Esophagus squamous epithelium (tissue), 5 donors: ENCODE data around the gene PDGFD. TPM values are rescaled to one million over a fixed set of nuclear protein-coding genes. Genes with fewer than 3 reads are reported as not detected.

Source experiments
- DNase-seq: peaks from one replicate; lab custom pipeline; 2025; lab: John Stamatoyannopoulos, UW
- H3K27ac ChIP-seq, 4 donors: fragments of 200-600 bp; sonication (generic); one replicate each; pipeline ENCODE4 v1.5.1; 2016 to 2019; ENCODE audit warnings: mild to moderate bottlenecking in 1 of 4
- H3K27me3 ChIP-seq, 4 donors: fragments of 200-600 bp; sonication (generic); 1 replicate in 3 of 4; 2 replicates in 1 of 4; pipeline versions ENCODE4 v1.5.1 to v1.6.0; 2017 to 2021; ENCODE audit warnings: antibody characterized with exemption in 1 of 4
- H3K36me3 ChIP-seq, 3 donors: fragments of 200-600 bp; sonication (generic); one replicate each; pipeline ENCODE4 v1.5.1; 2016 to 2019
- H3K4me1 ChIP-seq, 3 donors: fragments of 200-600 bp; sonication (generic); one replicate each; pipeline ENCODE4 v1.5.1; 2017 to 2019
- H3K4me3 ChIP-seq, 4 donors: fragments of 200-600 bp; sonication (generic); 1 replicate in 3 of 4; 2 replicates in 1 of 4; pipeline ENCODE4 v1.5.1; 2016 to 2019; ENCODE audit warnings: mild to moderate bottlenecking in 2 of 4, moderate library complexity in 1 of 4
- H3K9me3 ChIP-seq, 3 donors: fragments of 200-600 bp; sonication (generic); one replicate each; pipeline ENCODE4 v1.5.1; 2016 to 2019
- POLR2A ChIP-seq, 4 donors: fragments of 450-650 bp; IDR thresholded peaks; one replicate each; pipeline ENCODE4 v1.6.1; 2017; ENCODE audit warnings: antibody characterized with exemption in 4 of 4, mild to moderate bottlenecking in 4 of 4, moderate library complexity in 3 of 4
- WGBS, 2 donors: methylation state at CpG; one replicate each; pipeline ENCODE4 v1.1.5; 2018; 5-methylcytosine and 5-hydroxymethylcytosine counted together
- intact Hi-C: fragments of 100-400 bp; cut with DNase I; formaldehyde crosslinking; loops from one replicate; pipeline ENCODE4 v1.15.0; 2022
- total RNA-seq, 4 donors: library from RNA; depleted of rRNA; stranded (reverse); fragments of >200 nt; gene quantifications; one replicate each; pipeline ENCODE4 v1.1.0, GENCODE V29; 2016
- TF ChIP-seq, protein P1 (sequence below), 6 experiments: fragments of 450-650 bp in 4 of 6; fragments of 200-600 bp in 2 of 6; sonication (generic) in 2 of 6; IDR thresholded peaks; one replicate each; pipeline ENCODE4 v1.5.1; 2016 to 2019; ENCODE audit warnings: antibody characterized with exemption in 6 of 6, mild to moderate bottlenecking in 4 of 6, moderate library complexity in 4 of 6
- donor health status: DM: yes; HTN: yes; CAD: no.

PDGFD gene
- total RNA-seq, 4 donors from 2014 or later, result 0.27 to 1.9 (median 1.1) TPM

DNA sequence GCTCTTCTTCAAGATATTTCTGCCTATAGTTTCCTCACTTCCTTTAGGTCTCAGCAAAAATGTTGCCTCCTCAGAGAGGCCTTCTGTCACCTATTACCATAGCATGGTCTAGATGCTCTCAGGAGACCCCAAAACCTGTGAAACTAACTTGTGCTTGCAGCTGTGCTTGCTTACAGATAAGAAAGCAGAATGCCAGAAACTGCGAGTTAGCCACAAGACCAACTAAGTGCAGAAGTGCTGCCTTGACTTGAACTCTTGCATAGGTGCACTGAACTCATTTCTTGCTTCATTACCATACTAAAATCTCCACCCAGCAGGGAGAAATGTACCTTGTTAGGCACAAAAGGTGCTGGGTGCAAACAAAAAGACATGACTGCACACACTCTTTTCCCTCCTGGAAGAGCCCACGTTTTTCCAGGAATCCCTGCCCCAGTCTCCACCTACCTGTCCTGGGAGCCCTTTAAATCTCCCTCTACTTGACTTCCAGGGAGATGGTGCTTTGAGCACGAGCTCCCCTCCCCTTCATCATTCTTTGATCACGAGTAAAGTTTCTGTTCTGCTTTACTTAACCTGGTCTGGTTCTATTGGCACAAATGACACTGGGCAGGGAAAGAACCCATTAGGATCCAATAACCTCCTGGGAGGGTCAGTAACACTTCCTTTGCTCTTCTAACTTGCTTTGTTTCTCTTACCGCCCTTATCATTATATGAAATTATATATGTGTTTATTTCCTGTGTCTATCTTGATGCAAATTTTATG is 265.2 kb downstream of the PDGFD start:
- WGBS, 2 donors, result 61 to 71% methylated on average over 5 of the region's 5 CpGs
- H3K9me3 ChIP-seq, result no peaks in the 10 kb centered on the region
- no peak for DNase-seq
- no peaks in the 10 kb centered on the region for H3K36me3 ChIP-seq
- TF ChIP-seq POLR2A (IDR thresholded peaks at IDR 0.05), result no peak
- TF ChIP-seq, protein P1, sequence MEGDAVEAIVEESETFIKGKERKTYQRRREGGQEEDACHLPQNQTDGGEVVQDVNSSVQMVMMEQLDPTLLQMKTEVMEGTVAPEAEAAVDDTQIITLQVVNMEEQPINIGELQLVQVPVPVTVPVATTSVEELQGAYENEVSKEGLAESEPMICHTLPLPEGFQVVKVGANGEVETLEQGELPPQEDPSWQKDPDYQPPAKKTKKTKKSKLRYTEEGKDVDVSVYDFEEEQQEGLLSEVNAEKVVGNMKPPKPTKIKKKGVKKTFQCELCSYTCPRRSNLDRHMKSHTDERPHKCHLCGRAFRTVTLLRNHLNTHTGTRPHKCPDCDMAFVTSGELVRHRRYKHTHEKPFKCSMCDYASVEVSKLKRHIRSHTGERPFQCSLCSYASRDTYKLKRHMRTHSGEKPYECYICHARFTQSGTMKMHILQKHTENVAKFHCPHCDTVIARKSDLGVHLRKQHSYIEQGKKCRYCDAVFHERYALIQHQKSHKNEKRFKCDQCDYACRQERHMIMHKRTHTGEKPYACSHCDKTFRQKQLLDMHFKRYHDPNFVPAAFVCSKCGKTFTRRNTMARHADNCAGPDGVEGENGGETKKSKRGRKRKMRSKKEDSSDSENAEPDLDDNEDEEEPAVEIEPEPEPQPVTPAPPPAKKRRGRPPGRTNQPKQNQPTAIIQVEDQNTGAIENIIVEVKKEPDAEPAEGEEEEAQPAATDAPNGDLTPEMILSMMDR (IDR thresholded peaks at IDR 0.05), result no peak
- no peak overlapping the region for H3K4me3 ChIP-seq
- intact Hi-C loops, result no loop called here
- H3K27me3 ChIP-seq, result no peaks in the 10 kb centered on the region
- no peak overlapping the region for H3K27ac ChIP-seq
- no peaks in the 10 kb centered on the region for H3K4me1 ChIP-seq

DNA sequence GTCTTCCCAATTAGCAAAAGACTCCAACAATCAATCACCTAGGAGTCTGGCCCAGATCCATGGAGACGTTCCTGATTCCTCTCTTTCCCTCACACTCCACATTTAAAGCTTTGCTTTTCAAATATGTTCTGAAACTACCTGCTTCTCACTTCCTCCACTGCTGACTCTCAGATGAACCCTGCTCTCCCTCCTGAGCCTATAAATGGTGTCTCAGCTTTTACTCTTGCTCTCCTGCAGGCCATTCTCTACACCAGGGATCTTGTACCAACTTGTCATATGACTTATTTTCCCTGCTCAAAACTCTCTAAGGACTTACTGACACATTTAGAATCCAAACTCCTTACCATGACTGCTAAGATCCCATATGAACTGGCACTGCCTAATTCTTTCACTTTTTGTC is 265.9 kb downstream of the PDGFD start:
- intact Hi-C loops, result no loop called here
- TF ChIP-seq, protein P1 (IDR thresholded peaks at IDR 0.05), result no peak
- TF ChIP-seq POLR2A (IDR thresholded peaks at IDR 0.05), result no peak
- H3K27me3 ChIP-seq, result no peaks in the 10 kb centered on the region
- H3K9me3 ChIP-seq, result no peaks in the 10 kb centered on the region
- H3K27ac ChIP-seq, result no peak overlapping the region
- no peaks in the 10 kb centered on the region for H3K4me1 ChIP-seq
- no peak overlapping the region for H3K4me3 ChIP-seq
- WGBS, 2 donors, result 13 to 20% methylated on average over 1 of the region's 1 CpG
- no peaks in the 10 kb centered on the region for H3K36me3 ChIP-seq
- no peak for DNase-seq

DNA sequence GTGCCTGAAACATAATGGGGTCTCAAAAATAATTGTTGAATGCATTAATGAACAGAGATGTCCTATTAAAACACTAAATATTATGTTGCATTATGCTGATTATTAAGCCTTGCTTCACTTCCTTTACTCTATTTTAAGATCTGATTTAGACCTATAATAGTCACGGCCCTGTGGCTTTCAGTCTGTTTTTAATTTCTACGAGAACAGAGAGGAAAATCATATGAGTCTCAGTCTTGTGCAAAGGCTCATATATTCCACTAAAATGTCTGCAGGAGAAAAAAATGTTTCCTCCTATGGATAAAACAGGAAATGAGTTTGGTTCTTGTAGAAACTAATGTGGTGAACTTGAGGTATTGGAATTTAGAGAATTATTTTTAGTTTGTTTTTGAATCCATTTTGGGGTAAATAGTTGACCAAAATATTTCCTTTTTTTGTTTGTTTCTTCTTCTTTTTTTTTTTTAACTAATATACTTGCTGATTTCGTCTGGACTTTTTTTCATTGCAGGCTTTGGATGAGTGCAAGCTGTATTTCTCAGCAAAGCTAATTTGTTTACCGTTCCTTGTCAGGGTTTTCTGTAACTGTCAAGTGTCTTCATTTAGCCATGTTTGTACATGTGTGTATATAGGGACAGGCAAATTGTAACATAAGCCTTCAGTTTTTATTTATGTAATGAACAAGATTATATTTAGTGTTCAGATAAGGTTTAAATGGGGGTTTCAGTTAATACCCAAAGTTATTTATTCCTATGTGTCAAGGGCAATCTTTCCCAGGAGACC is 266.6 kb downstream of the PDGFD start:
- no peak for DNase-seq
- intact Hi-C loops, result no loop called here
- Histone ChIP-seq H3K36me3 (no peaks in the 10 kb centered on the region), H3K4me1 (no peaks in the 10 kb centered on the region), H3K4me3 (no peak overlapping the region), H3K27me3 (no peaks in the 10 kb centered on the region), H3K27ac (no peak overlapping the region), H3K9me3 (no peaks in the 10 kb centered on the region)
- WGBS, 2 donors, result 47 to 49% methylated on average over 4 of the region's 4 CpGs
- TF ChIP-seq POLR2A (IDR thresholded peaks at IDR 0.05), result no peak
- TF ChIP-seq, protein P1 (IDR thresholded peaks at IDR 0.05), result no peak

DNA sequence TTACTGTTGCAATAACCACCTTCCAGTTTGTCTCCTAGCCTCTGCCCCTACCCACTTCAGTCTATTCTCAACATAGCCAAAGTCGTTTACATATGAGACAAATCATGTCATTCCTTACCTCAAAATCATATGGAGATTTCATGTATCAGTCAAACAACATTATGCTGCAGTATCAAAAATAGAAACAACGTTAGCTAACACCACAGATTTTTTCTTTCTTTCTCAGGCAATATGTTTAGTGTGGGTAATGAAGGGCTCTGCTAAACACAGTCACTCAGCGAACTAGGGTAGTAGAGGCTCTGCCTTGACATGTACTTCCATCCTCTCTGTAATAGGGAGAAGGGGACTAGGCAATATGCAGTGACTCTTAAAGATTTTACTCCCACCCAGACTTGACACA is 268.8 kb downstream of the PDGFD start:
- Histone ChIP-seq H3K4me1 (no peaks in the 10 kb centered on the region), H3K27ac (no peak overlapping the region), H3K36me3 (no peaks in the 10 kb centered on the region), H3K27me3 (no peaks in the 10 kb centered on the region), H3K9me3 (peaks cover 0 to 2% (median 0%) of the 10 kb centered on the region in 3 donors), H3K4me3 (no peak overlapping the region)
- WGBS, 2 donors, result 56 to 63% methylated on average over 3 of the region's 3 CpGs
- TF ChIP-seq POLR2A (IDR thresholded peaks at IDR 0.05), result no peak
- TF ChIP-seq, protein P1 (IDR thresholded peaks at IDR 0.05), result no peak
- intact Hi-C loops, result no loop called here
- DNase-seq, result no peak

DNA sequence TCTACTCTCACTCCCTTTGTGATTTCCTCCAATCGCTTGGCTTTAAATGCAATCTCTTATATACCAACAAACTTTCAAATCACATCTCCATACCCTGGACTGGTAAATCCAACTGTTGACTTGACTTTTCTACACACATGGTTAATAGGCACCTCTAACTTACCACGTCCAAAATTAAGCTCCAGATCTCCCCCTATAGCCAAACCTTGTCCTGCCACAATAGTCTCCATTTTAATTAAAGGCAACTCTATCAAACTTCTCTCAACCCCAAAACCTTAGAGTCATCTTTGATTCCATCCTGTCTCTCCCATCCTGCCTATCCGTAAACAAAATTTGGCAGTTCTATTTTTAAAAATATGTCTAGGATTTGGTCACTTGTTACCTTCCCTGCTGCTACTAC is 269.3 kb downstream of the PDGFD start:
- H3K27me3 ChIP-seq, result no peaks in the 10 kb centered on the region
- 72 to 77% methylated on average over 3 of the region's 3 CpGs for WGBS, 2 donors
- intact Hi-C loops, result no loop called here

More for the DNA sequence above, 269.3 kb downstream of the PDGFD start:
- H3K36me3 ChIP-seq, result no peaks in the 10 kb centered on the region
- no peak overlapping the region for H3K27ac ChIP-seq
- H3K4me3 ChIP-seq, result no peak overlapping the region
- no peaks in the 10 kb centered on the region for H3K4me1 ChIP-seq
- H3K9me3 ChIP-seq, result peaks cover 0 to 4% (median 0%) of the 10 kb centered on the region in 3 donors
- TF ChIP-seq, protein P1 (IDR thresholded peaks at IDR 0.05), result no peak
- TF ChIP-seq POLR2A (IDR thresholded peaks at IDR 0.05), result no peak
- no peak for DNase-seq
